HG03039 (cell line): ENCODE results near the gene UGT1A4.
"Not testable (repeated sequence)": the region's sequence is repeated elsewhere in the genome, so short reads cannot be mapped to it uniquely, and the experiment has no call there.

Experiments used
- ATAC-seq: cut with Tn5 transposase; IDR thresholded peaks from one replicate; pipeline ENCODE4 v1.9.1; 2021; ENCODE audit warnings: mild to moderate bottlenecking, moderate library complexity; ENCODE audit not compliant: unreplicated experiment

Gene UGT1A4

DNA sequence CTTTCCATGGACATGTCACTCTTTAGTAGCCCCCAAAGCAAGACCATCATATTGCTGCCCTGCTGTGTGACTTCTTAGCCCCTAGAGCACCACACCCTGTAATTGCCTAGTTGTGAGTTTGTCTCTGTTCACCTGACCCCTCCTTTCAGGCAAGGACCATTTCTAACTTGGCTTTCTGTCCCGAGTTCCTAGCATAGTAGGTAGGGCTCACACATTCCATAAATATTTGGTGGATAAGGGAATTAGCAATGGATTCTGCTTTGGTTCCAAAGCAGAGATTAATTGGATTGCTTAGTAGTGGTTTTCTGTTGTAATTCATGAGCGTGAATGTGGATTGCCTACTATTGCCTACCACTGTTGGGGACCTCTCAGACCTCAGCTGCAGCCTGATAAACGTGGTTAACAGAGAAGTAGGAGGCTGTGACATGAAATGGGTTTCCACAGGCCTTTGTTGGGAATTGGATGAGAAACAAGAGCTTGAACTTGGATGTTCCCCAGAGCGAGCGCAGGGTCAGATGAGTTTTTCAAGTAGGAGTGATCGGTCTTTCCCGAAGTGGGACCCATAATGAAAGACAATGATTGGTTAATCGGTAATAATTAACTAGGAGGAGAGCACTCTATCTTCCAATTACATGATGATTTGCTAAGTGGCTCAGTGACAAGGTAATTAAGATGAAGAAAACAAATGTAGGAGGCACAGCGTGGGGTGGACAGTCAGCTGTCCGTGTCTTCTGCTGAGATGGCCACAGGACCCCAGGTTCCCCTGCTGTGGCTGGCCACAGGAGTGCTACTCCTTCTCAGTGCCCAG is 28.1 kb downstream of the UGT1A4 start:
- ATAC-seq, result no peak

DNA sequence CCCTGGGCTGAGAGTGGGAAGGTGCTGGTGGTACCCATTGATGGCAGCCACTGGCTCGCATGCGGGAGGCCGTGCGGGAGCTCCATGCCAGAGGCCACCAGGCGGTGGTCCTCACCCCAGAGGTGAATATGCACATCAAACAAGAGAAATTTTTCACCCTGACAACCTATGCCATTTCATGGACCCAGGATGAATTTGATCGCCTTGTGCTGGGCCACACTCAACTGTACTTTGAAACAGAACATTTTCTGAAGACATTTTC is 28.7 kb downstream of the UGT1A4 start:
- no peak for ATAC-seq

DNA sequence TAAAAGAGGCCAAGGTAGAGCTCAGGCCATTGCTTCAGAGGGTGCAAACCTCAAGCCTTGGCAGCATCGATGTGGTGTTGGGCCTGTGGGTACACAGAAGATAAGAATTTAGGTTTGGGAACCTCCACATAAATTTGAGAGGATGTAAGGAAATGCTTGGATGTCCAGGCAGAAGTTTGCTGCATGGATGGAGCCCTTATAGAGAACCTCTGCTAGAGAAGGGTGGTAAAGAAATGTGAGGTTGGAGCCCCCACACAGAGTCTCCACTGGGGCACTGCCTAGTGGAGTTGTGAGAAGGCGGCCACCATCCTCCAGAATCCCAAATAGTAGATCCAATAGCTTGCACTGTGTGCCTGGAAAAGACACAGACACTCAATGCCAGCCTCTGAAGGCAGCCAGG is 32.2 kb downstream of the UGT1A4 start:
- ATAC-seq, result not testable (repeated sequence)

DNA sequence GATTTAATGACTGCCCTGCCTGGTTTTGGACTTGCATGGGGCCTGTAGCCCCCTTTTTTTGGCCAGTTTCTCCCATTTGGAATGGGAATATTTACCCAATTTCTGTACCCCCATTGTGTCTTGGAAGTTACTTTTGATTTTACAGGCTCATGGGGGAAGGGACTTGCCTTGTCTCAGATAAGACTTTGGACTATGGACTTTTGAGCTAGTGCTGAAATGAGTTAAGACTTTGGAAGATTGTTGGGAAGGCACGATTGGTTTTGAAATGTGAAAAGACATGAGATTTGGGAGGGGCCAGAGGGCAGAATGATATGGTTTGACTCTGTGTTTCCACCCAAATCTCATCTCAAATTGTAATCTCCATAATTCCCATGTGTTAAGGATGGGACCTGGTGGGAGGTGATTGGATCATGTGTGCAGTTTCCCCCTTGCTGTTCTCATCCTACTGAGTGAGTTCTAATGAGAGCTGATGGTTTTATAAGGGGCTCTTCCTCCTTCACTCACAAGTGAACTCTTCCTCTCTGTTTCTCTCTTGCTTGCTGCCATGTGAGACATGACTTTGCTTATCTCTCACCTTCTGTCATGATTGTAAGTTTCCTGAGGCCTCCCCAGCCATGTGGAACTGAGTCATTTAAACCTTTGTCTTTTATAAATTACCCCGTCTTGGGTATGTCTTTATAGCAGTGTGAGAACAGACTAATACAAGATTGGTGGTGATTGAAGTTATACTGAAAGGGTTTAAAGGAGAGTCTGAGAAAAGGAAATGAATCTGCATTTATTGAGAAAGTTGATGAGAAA is 32.9 kb downstream of the UGT1A4 start:
- ATAC-seq, result not testable (repeated sequence)

DNA sequence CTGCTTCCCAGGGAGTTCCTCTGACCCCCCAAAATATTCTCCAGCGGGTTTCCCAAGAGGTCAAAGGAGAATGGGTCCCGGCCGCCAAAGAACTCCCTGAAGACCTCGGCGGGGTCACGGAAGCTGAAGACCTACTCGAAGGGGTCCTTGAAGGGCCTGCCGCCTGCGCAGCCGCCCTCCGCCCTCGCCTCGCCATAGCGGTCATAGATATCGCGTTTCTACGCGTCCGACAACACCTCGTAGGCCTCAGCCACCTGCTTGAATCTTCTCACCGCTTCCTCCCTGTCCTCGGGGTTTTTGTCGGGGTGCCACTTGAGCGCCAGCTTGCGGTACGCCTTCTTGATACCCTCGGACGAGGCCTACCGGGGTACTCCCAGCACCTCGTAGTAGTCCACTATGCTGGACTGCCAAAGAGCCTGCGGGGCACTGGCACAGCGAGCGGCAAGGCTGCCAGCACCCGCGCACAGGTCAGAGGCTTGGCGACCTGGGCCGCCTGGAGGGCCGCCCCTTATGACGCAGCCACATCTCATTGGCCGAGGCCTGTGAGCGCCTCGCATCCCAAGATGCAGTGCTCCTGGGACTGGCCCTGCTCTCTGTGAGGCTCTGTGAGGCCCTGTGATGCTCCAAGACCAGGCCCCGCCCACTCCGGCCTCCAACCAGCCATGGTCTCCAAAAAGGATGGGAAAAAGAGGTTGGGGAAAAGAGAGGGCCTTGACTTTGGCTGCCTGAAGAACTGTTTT is 36.5 kb downstream of the UGT1A4 start:
- ATAC-seq, result no peak

DNA sequence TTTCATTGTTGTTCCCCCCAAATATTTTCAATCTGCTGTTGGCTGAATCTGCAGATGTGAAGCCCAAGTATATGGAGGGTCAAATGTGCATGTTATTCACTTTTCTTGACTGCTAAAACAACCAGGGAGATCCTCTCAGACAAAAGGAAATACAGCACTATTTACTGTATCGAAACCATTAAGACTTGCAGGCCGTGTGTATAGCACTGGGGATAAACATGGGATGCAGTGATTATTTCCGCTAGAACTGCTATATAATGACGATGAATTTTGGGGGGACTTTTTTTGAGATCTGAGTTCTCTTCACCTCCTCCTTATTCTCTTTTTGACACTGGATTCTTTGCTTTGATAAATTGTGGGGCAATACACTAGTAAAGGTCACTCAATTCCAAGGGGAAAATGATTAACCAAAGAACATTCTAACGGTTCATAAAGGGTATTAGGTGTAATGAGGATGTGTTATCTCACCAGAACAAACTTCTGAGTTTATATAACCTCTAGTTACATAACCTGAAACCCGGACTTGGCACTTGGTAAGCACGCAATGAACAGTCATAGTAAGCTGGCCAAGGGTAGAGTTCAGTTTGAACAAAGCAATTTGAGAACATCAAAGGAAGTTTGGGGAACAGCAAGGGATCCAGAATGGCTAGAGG is 38.0 kb downstream of the UGT1A4 start:
- no peak for ATAC-seq

DNA sequence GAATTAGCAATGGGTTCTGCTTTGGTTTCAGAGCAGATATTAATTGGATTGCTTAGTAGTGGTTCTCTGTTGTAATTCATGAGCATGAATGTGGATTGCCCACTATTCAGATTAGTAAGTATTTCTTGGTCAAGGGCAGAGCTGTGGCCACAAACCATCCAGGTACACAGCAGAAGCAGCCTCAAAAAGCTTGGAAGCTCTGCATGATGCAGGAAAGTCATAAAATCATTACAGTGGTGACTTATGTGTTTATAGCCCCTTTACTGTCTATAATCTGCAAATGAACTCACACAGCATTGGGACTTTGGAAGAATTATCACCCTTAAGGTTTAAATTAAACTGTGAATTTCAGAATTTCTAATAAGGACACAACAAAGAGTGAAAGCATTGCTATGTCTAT is 39.6 kb downstream of the UGT1A4 start:
- no peak for ATAC-seq

DNA sequence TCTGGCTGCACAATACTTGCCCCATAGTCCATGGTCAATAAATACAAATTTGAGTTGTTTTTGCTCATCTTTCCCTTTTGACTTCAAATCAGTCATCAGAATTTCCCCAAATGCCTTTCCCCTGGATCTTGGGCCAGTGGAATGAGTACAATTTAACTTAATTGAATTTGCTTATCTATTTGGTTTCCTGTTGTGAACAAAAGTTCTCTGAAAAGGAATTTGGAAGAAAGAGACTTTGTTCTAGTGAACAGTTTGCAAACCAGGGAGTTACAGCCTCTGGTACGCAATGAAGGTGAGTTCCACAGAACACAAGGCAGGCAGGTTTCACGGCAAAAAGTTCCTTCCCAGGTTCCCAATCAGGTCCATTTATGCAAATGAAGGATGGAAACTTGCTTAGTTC is 40.3 kb downstream of the UGT1A4 start:
- ATAC-seq, result no peak

DNA sequence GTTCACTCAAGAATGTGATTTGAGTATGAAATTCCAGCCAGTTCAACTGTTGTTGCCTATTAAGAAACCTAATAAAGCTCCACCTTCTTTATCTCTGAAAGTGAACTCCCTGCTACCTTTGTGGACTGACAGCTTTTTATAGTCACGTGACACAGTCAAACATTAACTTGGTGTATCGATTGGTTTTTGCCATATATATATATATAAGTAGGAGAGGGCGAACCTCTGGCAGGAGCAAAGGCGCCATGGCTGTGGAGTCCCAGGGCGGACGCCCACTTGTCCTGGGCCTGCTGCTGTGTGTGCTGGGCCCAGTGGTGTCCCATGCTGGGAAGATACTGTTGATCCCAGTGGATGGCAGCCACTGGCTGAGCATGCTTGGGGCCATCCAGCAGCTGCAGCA is 41.5 kb downstream of the UGT1A4 start, which contains the start of gene UGT1A1:
UGT1A1 (plus strand) TSS at position 228 of the 400 bp plus-strand sequence; CDS start at position 246, 18 bp downstream.
- no peak for ATAC-seq

DNA sequence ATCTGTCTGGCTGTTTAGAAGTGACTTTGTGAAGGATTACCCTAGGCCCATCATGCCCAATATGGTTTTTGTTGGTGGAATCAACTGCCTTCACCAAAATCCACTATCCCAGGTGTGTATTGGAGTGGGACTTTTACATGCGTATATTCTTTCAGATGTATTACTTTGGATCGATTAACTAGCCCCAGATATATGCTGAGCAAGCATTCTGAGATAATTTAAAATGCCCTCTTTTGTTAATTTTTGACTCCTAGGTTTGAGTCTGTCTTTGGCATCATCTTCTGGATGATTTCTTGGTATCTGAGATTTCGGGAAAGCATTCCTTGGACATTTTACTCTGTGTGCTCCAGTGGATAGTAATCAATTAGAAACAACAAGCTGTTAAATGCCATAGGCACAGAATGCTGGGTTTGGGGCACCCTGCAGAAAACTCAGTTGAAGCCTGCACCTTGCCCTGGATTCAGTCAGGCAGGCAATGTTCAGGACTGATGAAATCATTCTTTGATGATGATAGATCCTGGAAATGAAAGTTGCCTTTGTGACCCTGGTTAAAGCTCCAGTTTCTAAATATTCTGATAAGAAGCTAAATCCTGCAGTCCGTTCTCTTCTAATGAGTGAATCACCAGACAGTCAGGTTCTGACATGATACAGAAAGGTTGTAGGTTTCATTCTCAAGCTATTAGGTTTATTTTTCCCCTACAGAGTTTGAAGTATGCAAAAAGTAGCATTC is 42.7 kb downstream of the UGT1A4 start:
- ATAC-seq, result no peak

DNA sequence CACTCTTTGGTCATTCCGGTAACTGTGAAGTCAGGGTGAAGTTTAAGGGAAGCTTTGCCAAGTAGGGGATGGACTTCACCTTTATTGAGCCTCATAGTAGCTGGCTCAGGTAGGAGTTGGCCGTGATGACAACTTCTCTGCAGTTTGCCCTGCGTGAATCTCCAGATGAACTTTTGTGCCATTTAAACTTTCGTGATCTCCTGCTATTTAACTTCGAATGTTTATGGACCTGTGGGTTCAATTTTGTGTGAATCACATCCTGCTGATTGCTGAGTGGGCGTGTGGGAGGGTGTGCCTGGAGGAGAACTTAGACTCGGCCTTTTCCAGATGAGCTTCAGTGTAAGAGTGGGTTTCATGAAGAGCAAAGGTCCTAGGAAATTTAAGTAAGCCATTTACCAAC is 45.7 kb downstream of the UGT1A4 start:
- no peak for ATAC-seq

DNA sequence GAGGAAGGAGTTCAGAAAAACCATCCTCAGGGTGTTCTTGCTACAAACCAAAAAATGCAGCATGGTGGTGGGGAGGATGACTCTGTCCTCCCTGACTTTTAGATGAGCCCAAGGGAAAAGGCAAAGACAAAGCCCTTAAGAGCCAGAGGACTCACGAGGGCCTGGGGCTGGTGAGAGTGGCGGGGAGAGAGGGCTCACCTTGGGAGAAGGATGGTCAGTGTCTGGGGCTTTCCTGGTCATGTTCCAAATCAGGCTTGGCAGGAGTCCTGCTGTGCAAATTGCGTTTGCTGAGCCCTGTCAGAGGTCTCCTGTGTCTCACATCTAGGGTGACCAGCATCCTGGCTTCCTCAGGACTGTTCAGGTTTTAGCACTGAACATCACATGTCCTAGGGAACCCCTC is 46.2 kb downstream of the UGT1A4 start:
- ATAC-seq, result no peak

DNA sequence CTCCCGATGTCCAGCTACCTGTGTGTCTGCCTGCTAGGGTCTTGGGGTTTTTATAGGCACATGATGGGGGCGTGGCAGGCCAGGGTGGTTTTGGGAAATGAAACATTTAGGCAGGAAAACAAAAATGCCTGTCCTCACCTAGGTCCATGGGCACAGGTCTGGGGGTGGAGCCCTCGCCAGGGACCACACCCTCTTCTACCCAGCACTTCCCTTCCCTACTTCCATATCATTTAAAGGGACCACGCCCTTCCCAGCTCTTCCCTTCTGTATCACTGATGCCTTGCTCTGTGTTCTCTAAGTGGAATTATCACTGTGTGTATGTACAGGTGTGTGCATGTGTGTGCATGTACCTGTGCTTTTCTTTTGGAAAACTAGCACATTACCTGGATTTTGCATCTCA is 47.9 kb downstream of the UGT1A4 start:
- ATAC-seq, result no peak

DNA sequence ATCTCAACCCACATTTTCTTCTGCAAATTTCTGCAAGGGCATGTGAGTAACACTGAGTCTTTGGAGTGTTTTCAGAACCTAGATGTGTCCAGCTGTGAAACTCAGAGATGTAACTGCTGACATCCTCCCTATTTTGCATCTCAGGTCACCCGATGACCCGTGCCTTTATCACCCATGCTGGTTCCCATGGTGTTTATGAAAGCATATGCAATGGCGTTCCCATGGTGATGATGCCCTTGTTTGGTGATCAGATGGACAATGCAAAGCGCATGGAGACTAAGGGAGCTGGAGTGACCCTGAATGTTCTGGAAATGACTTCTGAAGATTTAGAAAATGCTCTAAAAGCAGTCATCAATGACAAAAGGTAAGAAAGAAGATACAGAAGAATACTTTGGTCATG is 49.5 kb downstream of the UGT1A4 start:
- ATAC-seq, result no peak

DNA sequence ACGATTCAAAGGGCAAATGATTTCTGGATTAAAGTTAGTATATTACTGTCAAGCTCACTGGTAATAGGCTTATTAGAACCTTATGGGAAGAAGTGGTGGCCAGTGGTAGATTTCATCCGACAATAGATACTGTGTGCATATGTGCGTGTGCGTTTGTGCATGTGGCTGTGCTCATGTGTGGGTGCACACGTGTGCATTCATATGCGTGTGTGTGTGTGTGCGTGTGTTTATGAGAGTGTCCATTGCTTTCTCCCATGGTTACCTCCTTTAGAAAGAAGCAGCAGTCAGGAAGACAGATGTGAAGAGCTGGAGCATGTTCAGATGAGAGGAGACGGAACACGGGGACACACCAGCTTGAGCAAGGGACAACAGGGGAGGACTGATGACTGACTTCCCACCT is 50.7 kb downstream of the UGT1A4 start:
- ATAC-seq, result no peak

DNA sequence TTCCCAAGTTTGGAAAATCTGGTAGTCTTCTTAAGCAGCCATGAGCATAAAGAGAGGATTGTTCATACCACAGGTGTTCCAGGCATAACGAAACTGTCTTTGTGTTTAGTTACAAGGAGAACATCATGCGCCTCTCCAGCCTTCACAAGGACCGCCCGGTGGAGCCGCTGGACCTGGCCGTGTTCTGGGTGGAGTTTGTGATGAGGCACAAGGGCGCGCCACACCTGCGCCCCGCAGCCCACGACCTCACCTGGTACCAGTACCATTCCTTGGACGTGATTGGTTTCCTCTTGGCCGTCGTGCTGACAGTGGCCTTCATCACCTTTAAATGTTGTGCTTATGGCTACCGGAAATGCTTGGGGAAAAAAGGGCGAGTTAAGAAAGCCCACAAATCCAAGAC is 53.6 kb downstream of the UGT1A4 start:
- ATAC-seq, result no peak

DNA sequence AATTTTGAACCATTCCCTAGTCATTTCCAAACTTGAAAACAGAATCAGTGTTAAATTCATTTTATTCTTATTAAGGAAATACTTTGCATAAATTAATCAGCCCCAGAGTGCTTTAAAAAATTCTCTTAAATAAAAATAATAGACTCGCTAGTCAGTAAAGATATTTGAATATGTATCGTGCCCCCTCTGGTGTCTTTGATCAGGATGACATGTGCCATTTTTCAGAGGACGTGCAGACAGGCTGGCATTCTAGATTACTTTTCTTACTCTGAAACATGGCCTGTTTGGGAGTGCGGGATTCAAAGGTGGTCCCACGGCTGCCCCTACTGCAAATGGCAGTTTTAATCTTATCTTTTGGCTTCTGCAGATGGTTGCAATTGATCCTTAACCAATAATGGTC is 54.0 kb downstream of the UGT1A4 start:
- ATAC-seq, result no peak

DNA sequence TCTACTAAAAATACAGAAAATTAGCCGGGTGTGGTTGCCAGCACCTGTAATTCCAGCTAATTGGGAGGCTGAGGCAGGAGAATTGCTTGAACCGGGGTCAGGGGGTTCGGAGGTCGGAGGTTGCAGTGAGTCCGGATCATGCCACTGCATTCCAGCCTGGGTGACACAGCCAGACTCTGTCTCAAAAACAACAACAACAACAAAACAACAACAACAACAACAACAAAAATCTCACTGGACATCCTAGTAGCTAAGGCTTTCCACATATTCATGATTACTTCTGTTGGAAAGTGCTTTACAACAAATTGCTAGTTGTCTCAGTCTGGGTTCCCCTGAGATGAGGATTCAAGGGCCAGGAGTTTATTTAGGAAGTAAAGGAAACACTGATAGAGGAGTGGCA is 55.3 kb downstream of the UGT1A4 start:
- no peak for ATAC-seq

DNA sequence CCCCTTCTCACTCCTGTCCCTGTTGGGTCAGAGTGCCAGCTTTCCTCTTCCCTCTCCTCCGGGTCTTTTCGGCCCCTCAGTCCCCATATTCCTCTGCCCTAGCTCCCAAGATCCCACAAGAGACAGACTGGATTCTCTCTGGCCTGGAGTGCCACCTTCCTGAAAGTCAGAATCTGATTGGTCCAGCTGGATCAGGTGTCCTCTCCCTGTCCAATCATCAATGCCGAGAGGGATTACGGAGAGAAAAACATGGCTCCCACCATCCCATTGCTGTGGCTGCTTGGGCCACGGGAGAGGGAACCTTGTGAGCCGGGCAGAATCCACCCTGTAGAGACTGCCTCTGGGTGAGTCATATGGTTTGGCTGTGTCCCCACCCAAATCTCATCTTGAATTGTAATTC is 56.9 kb downstream of the UGT1A4 start:
- ATAC-seq, result no peak

DNA sequence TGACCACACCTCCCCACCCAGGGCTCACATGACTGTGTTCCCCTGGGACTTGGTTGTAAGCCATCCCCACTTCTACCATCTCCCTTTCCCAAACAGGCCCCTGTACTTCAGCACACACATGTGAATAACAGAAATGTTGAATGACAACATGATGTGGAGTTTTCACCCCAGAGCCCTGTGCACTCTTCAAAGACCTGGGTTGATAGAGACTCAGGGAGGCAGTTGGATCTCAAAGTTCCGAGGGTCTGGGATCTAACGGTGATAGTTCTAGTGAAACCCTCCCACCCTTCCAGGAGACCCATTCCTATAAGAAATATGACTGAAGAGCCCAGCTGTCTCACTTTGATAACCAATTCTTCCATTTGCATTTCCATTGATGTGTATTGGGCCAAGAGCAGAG is 59.5 kb downstream of the UGT1A4 start, which contains the start of gene MROH2A:
MROH2A (plus strand) TSS at position 301 of the 400 bp plus-strand sequence. CDS start 1,029 bp downstream, outside the sequence.
- ATAC-seq, result no peak
